Activated naive CD4-positive, alpha-beta T cell treated with anti-CD3 and anti-CD28 coated beads, Interleukin-2, amount 50 U/mL, for 24 hours (primary cell): Measurements from ENCODE around the gene MISP3.
A peak's percentile ranks its signal among the peaks of the same experiment; 100 is the strongest.
"Not testable (repeated sequence)": the region's sequence is repeated elsewhere in the genome, so short reads cannot be mapped to it uniquely, and the experiment has no call there.

Source experiments
- H3K27ac Mint-ChIP-seq: one replicate; pipeline ENCODE4 v1.8.0; 2021; ENCODE audit warnings: mild to moderate bottlenecking, mixed read lengths
- H3K27me3 Mint-ChIP-seq: one replicate; pipeline ENCODE4 v1.8.0; 2021; ENCODE audit warnings: mixed read lengths
- H3K36me3 Mint-ChIP-seq: one replicate; pipeline ENCODE4 v1.8.0; 2021; ENCODE audit warnings: mixed read lengths
- H3K4me1 Mint-ChIP-seq: one replicate; pipeline ENCODE4 v1.8.0; 2021; ENCODE audit warnings: mixed read lengths
- H3K4me3 Mint-ChIP-seq: one replicate; pipeline ENCODE4 v1.8.0; 2021; ENCODE audit warnings: mild to moderate bottlenecking, mixed read lengths
- H3K9me3 Mint-ChIP-seq: one replicate; pipeline ENCODE4 v1.8.0; 2021; ENCODE audit warnings: mixed read lengths

Gene MISP3

GRCh38 chr19:14048443-14049153, 24.0 kb upstream of the MISP3 start:
- Mint-ChIP-seq H3K27ac (no peak overlapping the region), H3K4me3 (no peak overlapping the region)

GRCh38 chr19:14050512-14050911, 22.1 kb upstream of the MISP3 start:
- H3K4me3 Mint-ChIP-seq, result no peak overlapping the region
- no peaks in the 10 kb centered on the region for H3K27me3 Mint-ChIP-seq
- peaks cover 18% of the 10 kb centered on the region for H3K36me3 Mint-ChIP-seq
- peaks cover 10% of the 10 kb centered on the region for H3K4me1 Mint-ChIP-seq
- H3K9me3 Mint-ChIP-seq, result no peaks in the 10 kb centered on the region
- H3K27ac Mint-ChIP-seq, result no peak overlapping the region

More at GRCh38 chr19:14048443-14049153, 24.0 kb upstream of the MISP3 start:
- H3K36me3 Mint-ChIP-seq, result peaks cover 15% of the 10 kb centered on the region
- H3K27me3 Mint-ChIP-seq, result no peaks in the 10 kb centered on the region
- H3K4me1 Mint-ChIP-seq, result peaks cover 6% of the 10 kb centered on the region
- H3K9me3 Mint-ChIP-seq, result no peaks in the 10 kb centered on the region

- peaks cover 18% of the 10 kb centered on the region for H3K36me3 Mint-ChIP-seq
- H3K4me3 Mint-ChIP-seq, H3K27me3 Mint-ChIP-seq, H3K4me1 Mint-ChIP-seq, H3K27ac Mint-ChIP-seq, H3K9me3 Mint-ChIP-seq: not testable (repeated sequence)
Observed at GRCh38 chr19:14050961-14051360, 21.6 kb upstream of the MISP3 start.

- peaks cover 10% of the 10 kb centered on the region for H3K4me1 Mint-ChIP-seq
- peaks cover 18% of the 10 kb centered on the region for H3K36me3 Mint-ChIP-seq
- H3K9me3 Mint-ChIP-seq, result no peaks in the 10 kb centered on the region
- peak overlapping the region; percentile 75 for H3K27ac Mint-ChIP-seq
- H3K27me3 Mint-ChIP-seq, result no peaks in the 10 kb centered on the region
- H3K4me3 Mint-ChIP-seq, result no peak overlapping the region
Observed at GRCh38 chr19:14051980-14052379, 20.6 kb upstream of the MISP3 start.

GRCh38 chr19:14052470-14052869, 20.1 kb upstream of the MISP3 start:
- Mint-ChIP-seq H3K4me3 (no peak overlapping the region), H3K27me3 (no peaks in the 10 kb centered on the region), H3K27ac (peak overlapping the region; percentile 75), H3K4me1 (peaks cover 10% of the 10 kb centered on the region), H3K9me3 (no peaks in the 10 kb centered on the region), H3K36me3 (peaks cover 18% of the 10 kb centered on the region)

GRCh38 chr19:14053032-14053431, 19.6 kb upstream of the MISP3 start:
- no peak overlapping the region for H3K27ac Mint-ChIP-seq
- H3K9me3 Mint-ChIP-seq, result no peaks in the 10 kb centered on the region
- peaks cover 18% of the 10 kb centered on the region for H3K36me3 Mint-ChIP-seq
- H3K4me3 Mint-ChIP-seq, result no peak overlapping the region
- H3K27me3 Mint-ChIP-seq, result peaks cover 5% of the 10 kb centered on the region
- H3K4me1 Mint-ChIP-seq, result peaks cover 15% of the 10 kb centered on the region

- no peak overlapping the region for H3K4me3 Mint-ChIP-seq
- no peak overlapping the region for H3K27ac Mint-ChIP-seq
- peaks cover 16% of the 10 kb centered on the region for H3K4me1 Mint-ChIP-seq
- peaks cover 16% of the 10 kb centered on the region for H3K36me3 Mint-ChIP-seq
- no peaks in the 10 kb centered on the region for H3K9me3 Mint-ChIP-seq
- H3K27me3 Mint-ChIP-seq, result peaks cover 9% of the 10 kb centered on the region
Observed at GRCh38 chr19:14053500-14053899, 19.1 kb upstream of the MISP3 start.

- H3K27ac Mint-ChIP-seq, result peak overlapping the region; percentile 86
- no peaks in the 10 kb centered on the region for H3K9me3 Mint-ChIP-seq
- peaks cover 14% of the 10 kb centered on the region for H3K36me3 Mint-ChIP-seq
- peaks cover 17% of the 10 kb centered on the region for H3K4me1 Mint-ChIP-seq
- peaks cover 14% of the 10 kb centered on the region for H3K27me3 Mint-ChIP-seq
- H3K4me3 Mint-ChIP-seq, result no peak overlapping the region
Observed at GRCh38 chr19:14054099-14054498, 18.5 kb upstream of the MISP3 start.

- Mint-ChIP-seq H3K9me3 (no peaks in the 10 kb centered on the region), H3K36me3 (peaks cover 14% of the 10 kb centered on the region), H3K4me1 (peaks cover 20% of the 10 kb centered on the region), H3K4me3 (no peak overlapping the region), H3K27ac (no peak overlapping the region), H3K27me3 (peaks cover 16% of the 10 kb centered on the region)
Observed at GRCh38 chr19:14054721-14055120, 17.9 kb upstream of the MISP3 start.

GRCh38 chr19:14055396-14055795, 17.2 kb upstream of the MISP3 start:
- Mint-ChIP-seq H3K4me3 (no peak overlapping the region), H3K27me3 (peaks cover 21% of the 10 kb centered on the region), H3K9me3 (no peaks in the 10 kb centered on the region), H3K4me1 (peaks cover 22% of the 10 kb centered on the region), H3K36me3 (peaks cover 13% of the 10 kb centered on the region), H3K27ac (peak overlapping the region; percentile 79)

GRCh38 chr19:14056069-14056666, 16.4 kb upstream of the MISP3 start:
- Mint-ChIP-seq H3K36me3 (peaks cover 12% of the 10 kb centered on the region), H3K4me1 (peaks cover 22% of the 10 kb centered on the region), H3K4me3 (no peak overlapping the region), H3K9me3 (no peaks in the 10 kb centered on the region), H3K27ac (no peak overlapping the region), H3K27me3 (peaks cover 21% of the 10 kb centered on the region)

- Mint-ChIP-seq H3K36me3 (peaks cover 8% of the 10 kb centered on the region), H3K9me3 (no peaks in the 10 kb centered on the region), H3K27ac (peak overlapping the region; percentile 41), H3K27me3 (peaks cover 23% of the 10 kb centered on the region), H3K4me3 (peak overlapping the region; percentile 49), H3K4me1 (peaks cover 22% of the 10 kb centered on the region)
Observed at GRCh38 chr19:14056741-14057356, 15.7 kb upstream of the MISP3 start.

- H3K27ac Mint-ChIP-seq, result no peak overlapping the region
- peak overlapping the region; percentile 51 for H3K4me3 Mint-ChIP-seq
- H3K9me3 Mint-ChIP-seq, result no peaks in the 10 kb centered on the region
- peaks cover 23% of the 10 kb centered on the region for H3K27me3 Mint-ChIP-seq
- peaks cover 22% of the 10 kb centered on the region for H3K4me1 Mint-ChIP-seq
- H3K36me3 Mint-ChIP-seq, result peaks cover 3% of the 10 kb centered on the region
Observed at GRCh38 chr19:14058182-14059092, 14.1 kb upstream of the MISP3 start.

- Mint-ChIP-seq H3K36me3 (peaks cover under 1% of the 10 kb centered on the region), H3K9me3 (no peaks in the 10 kb centered on the region), H3K4me3 (peak overlapping the region; percentile 51), H3K27me3 (peaks cover 23% of the 10 kb centered on the region), H3K27ac (no peak overlapping the region), H3K4me1 (peaks cover 18% of the 10 kb centered on the region)
Observed at GRCh38 chr19:14059093-14059480, 13.5 kb upstream of the MISP3 start.

GRCh38 chr19:14059652-14060155, 12.9 kb upstream of the MISP3 start:
- peak overlapping the region; percentile 33 for H3K27ac Mint-ChIP-seq
- no peak overlapping the region for H3K4me3 Mint-ChIP-seq
- no peaks in the 10 kb centered on the region for H3K9me3 Mint-ChIP-seq
- peaks cover 18% of the 10 kb centered on the region for H3K4me1 Mint-ChIP-seq
- H3K27me3 Mint-ChIP-seq, result peaks cover 23% of the 10 kb centered on the region
- no peaks in the 10 kb centered on the region for H3K36me3 Mint-ChIP-seq
